ENCODE data around the gene TMEM183A.

Gene TMEM183A

DNA sequence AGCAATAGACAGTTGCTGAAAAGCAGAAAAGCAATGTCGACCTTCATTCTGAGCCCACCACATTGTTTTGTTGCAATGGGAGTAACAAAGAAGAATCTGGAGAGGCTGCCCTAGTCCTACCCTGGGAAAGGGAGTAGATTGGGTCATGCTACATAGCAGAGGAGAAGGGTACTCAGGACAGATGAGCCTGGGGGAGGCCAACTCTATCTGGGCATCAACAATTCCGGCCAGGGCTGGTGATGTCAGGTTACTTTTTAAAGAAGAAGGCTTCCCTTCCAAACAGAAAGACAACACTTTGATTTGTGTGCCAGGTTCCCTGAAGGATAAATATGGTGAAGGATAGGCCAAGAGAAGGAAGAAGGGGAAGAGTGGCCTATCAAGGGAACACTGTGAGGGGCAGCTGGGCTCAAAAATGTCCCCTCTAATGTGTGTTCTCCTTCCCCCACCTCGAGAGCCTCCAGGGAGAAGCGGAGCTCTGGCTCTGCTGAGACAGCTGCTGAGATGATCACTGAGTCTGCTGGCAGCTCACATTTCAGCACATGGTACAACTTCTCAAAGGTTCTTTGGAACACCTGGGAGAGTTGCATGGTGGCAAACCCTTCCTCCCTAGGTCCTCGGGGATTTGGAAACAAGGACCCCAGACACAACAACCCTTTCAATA, 45.8 kb upstream of the TMEM183A start:
- no peak for TF ChIP-seq FOXP2 (optimal IDR thresholded peaks at IDR 0.05; ENCODE audit: borderline replicate concordance, extremely low read depth, extremely low read length, insufficient read depth)
- no peak for TF ChIP-seq POLR2AphosphoS5 (IDR thresholded peaks at IDR 0.05; ENCODE audit: low read depth, low read length)
- TF ChIP-seq, protein P1, sequence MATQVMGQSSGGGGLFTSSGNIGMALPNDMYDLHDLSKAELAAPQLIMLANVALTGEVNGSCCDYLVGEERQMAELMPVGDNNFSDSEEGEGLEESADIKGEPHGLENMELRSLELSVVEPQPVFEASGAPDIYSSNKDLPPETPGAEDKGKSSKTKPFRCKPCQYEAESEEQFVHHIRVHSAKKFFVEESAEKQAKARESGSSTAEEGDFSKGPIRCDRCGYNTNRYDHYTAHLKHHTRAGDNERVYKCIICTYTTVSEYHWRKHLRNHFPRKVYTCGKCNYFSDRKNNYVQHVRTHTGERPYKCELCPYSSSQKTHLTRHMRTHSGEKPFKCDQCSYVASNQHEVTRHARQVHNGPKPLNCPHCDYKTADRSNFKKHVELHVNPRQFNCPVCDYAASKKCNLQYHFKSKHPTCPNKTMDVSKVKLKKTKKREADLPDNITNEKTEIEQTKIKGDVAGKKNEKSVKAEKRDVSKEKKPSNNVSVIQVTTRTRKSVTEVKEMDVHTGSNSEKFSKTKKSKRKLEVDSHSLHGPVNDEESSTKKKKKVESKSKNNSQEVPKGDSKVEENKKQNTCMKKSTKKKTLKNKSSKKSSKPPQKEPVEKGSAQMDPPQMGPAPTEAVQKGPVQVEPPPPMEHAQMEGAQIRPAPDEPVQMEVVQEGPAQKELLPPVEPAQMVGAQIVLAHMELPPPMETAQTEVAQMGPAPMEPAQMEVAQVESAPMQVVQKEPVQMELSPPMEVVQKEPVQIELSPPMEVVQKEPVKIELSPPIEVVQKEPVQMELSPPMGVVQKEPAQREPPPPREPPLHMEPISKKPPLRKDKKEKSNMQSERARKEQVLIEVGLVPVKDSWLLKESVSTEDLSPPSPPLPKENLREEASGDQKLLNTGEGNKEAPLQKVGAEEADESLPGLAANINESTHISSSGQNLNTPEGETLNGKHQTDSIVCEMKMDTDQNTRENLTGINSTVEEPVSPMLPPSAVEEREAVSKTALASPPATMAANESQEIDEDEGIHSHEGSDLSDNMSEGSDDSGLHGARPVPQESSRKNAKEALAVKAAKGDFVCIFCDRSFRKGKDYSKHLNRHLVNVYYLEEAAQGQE (IDR thresholded peaks at IDR 0.05; ENCODE audit: insufficient read depth in 1 of 2, low read depth in 2 of 2, low read length in 2 of 2): no peak
- no peak for TF ChIP-seq SIN3A (IDR thresholded peaks at IDR 0.05; ENCODE audit: borderline replicate concordance, insufficient read depth, low read length)
- TF ChIP-seq TAF1 (IDR thresholded peaks at IDR 0.05; ENCODE audit: borderline replicate concordance, insufficient read depth, low read length): no peak

DNA sequence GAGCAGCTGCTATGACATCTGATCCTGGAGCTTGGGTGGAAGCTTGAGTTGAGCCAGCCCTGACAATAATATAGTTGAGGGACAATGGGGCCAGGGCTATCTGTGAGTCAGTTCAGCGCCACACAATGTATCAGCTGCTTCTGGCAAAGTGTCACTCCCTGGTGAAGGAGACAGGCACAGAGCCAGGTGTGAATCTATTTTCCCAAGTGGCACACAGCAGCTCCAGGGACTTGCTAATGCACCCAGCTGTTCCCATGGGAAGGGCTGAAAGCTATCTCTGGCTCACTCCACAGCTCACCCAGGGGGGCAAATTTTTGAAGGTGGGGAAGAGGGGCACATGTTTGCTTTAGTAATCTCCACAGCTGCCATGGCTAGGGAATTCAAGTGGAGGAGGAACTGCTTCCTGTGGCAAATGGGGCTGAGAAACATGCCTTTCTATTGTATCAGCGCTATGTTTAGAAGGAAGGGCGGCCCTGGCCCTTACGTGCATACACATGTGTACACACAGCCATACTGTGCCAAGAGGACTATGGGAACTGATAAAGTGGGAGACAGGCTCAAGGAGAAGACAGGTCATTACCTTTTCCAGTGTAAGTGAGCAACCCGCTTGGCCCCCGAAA, 42.3 kb upstream of the TMEM183A start:
- TF ChIP-seq SIN3A (IDR thresholded peaks at IDR 0.05; ENCODE audit: borderline replicate concordance, insufficient read depth, low read length) (no peak), POLR2AphosphoS5 (IDR thresholded peaks at IDR 0.05; ENCODE audit: low read depth, low read length) (no peak), TAF1 (IDR thresholded peaks at IDR 0.05; ENCODE audit: borderline replicate concordance, insufficient read depth, low read length) (no peak)
- TF ChIP-seq, protein P1 (IDR thresholded peaks at IDR 0.05; ENCODE audit: insufficient read depth in 1 of 2, low read depth in 2 of 2, low read length in 2 of 2): no peak

- TF ChIP-seq POLR2AphosphoS5 (IDR thresholded peaks at IDR 0.05; ENCODE audit: low read depth, low read length): no peak
- no peak for TF ChIP-seq TAF1 (IDR thresholded peaks at IDR 0.05; ENCODE audit: borderline replicate concordance, insufficient read depth, low read length)
- TF ChIP-seq FOXP2 (optimal IDR thresholded peaks at IDR 0.05; ENCODE audit: borderline replicate concordance, extremely low read depth, extremely low read length, insufficient read depth): no peak
- TF ChIP-seq, protein P1 (IDR thresholded peaks at IDR 0.05; ENCODE audit: insufficient read depth in 1 of 2, low read depth in 2 of 2, low read length in 2 of 2): no peak
- no peak for TF ChIP-seq SIN3A (IDR thresholded peaks at IDR 0.05; ENCODE audit: borderline replicate concordance, insufficient read depth, low read length)
These were observed 41.8 kb upstream of the TMEM183A start for GRCh38 chr1:202965422-202965821.

- TF ChIP-seq, protein P1 (IDR thresholded peaks at IDR 0.05; ENCODE audit: insufficient read depth in 1 of 2, low read depth in 2 of 2, low read length in 2 of 2): no peak
- TF ChIP-seq POLR2AphosphoS5 (IDR thresholded peaks at IDR 0.05; ENCODE audit: low read depth, low read length) (no peak), SIN3A (IDR thresholded peaks at IDR 0.05; ENCODE audit: borderline replicate concordance, insufficient read depth, low read length) (no peak), FOXP2 (optimal IDR thresholded peaks at IDR 0.05; ENCODE audit: borderline replicate concordance, extremely low read depth, extremely low read length, insufficient read depth) (no peak)
These were observed 40.9 kb upstream of the TMEM183A start for GRCh38 chr1:202966006-202966898.

All from PFSK-1 (cell line).